Measurements from ENCODE around the gene PIKFYVE.
A peak's percentile ranks its signal among the peaks of the same experiment; 100 is the strongest.
"Not testable (repeated sequence)": the region's sequence is repeated elsewhere in the genome, so short reads cannot be mapped to it uniquely, and the experiment has no call there.

The PIKFYVE gene

GRCh38 chr2:208265801-208266552, at the start of gene PIKFYVE:
TSS of gene PIKFYVE (plus strand) at chr2:208266255. CDS start at chr2:208271520, 5,265 bp downstream.
- peak; percentile 65 to 85 for DNase-seq (ENCODE audit: low read depth in 1 of 2, low spot score in 1 of 2)

GRCh38 chr2:208221873-208222272, 44.2 kb upstream of the PIKFYVE start:
- DNase-seq (ENCODE audit: low read depth in 1 of 2, low spot score in 1 of 2) = not testable (repeated sequence)

- DNase-seq (ENCODE audit: low read depth in 1 of 2, low spot score in 1 of 2) = no peak
These were observed 43.7 kb upstream of the PIKFYVE start for GRCh38 chr2:208222351-208222750.

- no peak for DNase-seq (ENCODE audit: low read depth in 1 of 2, low spot score in 1 of 2)
These were observed 41.3 kb upstream of the PIKFYVE start for GRCh38 chr2:208224802-208225201.

- DNase-seq (ENCODE audit: low read depth in 1 of 2, low spot score in 1 of 2) = no peak
These were observed 38.3 kb upstream of the PIKFYVE start for GRCh38 chr2:208227581-208228232.

GRCh38 chr2:208228476-208228875, 37.6 kb upstream of the PIKFYVE start:
- DNase-seq (ENCODE audit: low read depth in 1 of 2, low spot score in 1 of 2) = no peak

- no peak for DNase-seq (ENCODE audit: low read depth in 1 of 2, low spot score in 1 of 2)
These were observed 31.3 kb upstream of the PIKFYVE start for GRCh38 chr2:208234786-208235185.

- no peak for DNase-seq (ENCODE audit: low read depth in 1 of 2, low spot score in 1 of 2)
These were observed 30.2 kb upstream of the PIKFYVE start for GRCh38 chr2:208235860-208236259.

GRCh38 chr2:208239770-208240493, 26.1 kb upstream of the PIKFYVE start:
- DNase-seq (ENCODE audit: low read depth in 1 of 2, low spot score in 1 of 2) = no peak

GRCh38 chr2:208240619-208241209, 25.3 kb upstream of the PIKFYVE start:
- no peak for DNase-seq (ENCODE audit: low read depth in 1 of 2, low spot score in 1 of 2)

- no peak for DNase-seq (ENCODE audit: low read depth in 1 of 2, low spot score in 1 of 2)
These were observed 21.6 kb upstream of the PIKFYVE start for GRCh38 chr2:208244422-208244821.

- DNase-seq (ENCODE audit: low read depth in 1 of 2, low spot score in 1 of 2) = no peak
These were observed 20.3 kb upstream of the PIKFYVE start for GRCh38 chr2:208245746-208246145.

- no peak for DNase-seq (ENCODE audit: low read depth in 1 of 2, low spot score in 1 of 2)
These were observed 17.5 kb upstream of the PIKFYVE start for GRCh38 chr2:208248601-208249000.

- DNase-seq (ENCODE audit: low read depth in 1 of 2, low spot score in 1 of 2) = no peak
These were observed 16.8 kb upstream of the PIKFYVE start for GRCh38 chr2:208249296-208249695.

- no peak for DNase-seq (ENCODE audit: low read depth in 1 of 2, low spot score in 1 of 2)
These were observed 15.7 kb upstream of the PIKFYVE start for GRCh38 chr2:208250388-208250787.

GRCh38 chr2:208251098-208251497, 15.0 kb upstream of the PIKFYVE start:
- DNase-seq (ENCODE audit: low read depth in 1 of 2, low spot score in 1 of 2) = no peak

- DNase-seq (ENCODE audit: low read depth in 1 of 2, low spot score in 1 of 2) = no peak
These were observed 13.2 kb upstream of the PIKFYVE start for GRCh38 chr2:208252716-208253492.

- no peak for DNase-seq (ENCODE audit: low read depth in 1 of 2, low spot score in 1 of 2)
These were observed 12.4 kb upstream of the PIKFYVE start for GRCh38 chr2:208253600-208254117.

GRCh38 chr2:208254118-208254870, 11.8 kb upstream of the PIKFYVE start:
- peak; percentile 52 to 66 for DNase-seq (ENCODE audit: low read depth in 1 of 2, low spot score in 1 of 2)
